ENCODE data around the gene CEACAM21.

DNA sequence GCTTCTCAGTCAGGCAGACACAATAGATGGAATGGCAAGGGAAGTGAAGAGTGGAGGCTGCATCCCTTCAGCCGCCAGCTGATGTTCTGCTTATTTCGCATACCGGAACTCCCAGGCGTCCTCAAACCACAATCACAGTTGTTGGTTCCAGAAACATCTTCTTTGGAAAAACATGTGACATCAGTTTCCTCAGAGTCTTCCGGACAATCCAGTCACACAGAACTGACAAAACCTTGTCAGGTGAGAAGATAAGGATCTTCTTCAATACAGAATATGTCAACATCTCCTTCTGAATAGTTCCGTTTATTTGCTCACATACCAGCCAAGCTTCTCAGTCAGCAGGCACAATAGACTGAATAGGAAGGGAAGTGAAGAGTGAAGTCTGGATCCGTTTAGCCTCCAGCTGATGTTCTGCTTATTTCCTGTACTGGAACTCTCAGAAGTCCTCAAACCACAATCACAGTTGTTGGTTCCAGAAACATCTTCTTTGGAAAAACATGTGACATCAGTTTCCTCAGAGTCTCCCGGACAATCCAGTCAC is 45.1 kb upstream of the CEACAM21 start:
- TF ChIP-seq, protein P1, sequence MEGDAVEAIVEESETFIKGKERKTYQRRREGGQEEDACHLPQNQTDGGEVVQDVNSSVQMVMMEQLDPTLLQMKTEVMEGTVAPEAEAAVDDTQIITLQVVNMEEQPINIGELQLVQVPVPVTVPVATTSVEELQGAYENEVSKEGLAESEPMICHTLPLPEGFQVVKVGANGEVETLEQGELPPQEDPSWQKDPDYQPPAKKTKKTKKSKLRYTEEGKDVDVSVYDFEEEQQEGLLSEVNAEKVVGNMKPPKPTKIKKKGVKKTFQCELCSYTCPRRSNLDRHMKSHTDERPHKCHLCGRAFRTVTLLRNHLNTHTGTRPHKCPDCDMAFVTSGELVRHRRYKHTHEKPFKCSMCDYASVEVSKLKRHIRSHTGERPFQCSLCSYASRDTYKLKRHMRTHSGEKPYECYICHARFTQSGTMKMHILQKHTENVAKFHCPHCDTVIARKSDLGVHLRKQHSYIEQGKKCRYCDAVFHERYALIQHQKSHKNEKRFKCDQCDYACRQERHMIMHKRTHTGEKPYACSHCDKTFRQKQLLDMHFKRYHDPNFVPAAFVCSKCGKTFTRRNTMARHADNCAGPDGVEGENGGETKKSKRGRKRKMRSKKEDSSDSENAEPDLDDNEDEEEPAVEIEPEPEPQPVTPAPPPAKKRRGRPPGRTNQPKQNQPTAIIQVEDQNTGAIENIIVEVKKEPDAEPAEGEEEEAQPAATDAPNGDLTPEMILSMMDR (IDR thresholded peaks at IDR 0.05), result no peak
- no peak for TF ChIP-seq POLR2A (IDR thresholded peaks at IDR 0.05)
